ENCODE measurements around the gene ALS2.

DNA sequence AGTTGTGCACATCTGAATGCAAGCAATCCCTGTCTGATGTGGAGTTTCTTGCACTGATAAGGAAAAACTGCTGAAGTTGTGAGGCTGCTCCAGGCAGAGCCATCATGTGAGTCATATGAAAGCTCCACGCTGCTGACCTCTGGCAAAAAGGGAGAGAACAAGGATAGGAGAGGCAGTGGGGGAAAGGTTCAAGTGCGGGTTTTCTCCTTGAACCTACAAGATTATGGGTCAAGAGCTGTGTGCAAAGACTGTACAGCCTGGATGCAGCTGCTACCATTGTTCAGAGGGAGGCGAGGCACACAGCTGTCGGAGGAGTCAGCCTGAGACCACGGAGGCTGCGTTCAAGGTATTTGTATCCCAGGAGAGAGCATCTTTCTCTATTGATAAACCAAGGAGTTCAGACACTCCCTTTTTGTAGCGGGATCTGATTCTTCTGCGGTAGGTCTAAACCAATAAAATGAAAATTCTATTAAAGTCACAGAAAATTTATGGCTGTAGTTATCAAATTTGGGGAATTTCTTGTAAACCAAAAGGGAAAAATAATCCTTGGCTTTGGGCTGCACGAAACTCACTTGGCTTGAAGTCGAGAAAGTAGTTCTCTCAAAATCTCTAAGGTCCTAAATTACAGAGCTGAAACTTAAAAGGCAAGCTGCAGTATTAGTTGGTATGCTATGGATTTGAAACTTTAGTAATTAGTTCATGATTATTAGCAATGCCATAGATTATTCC, 25.9 kb upstream of the ALS2 start, which contains the start of gene CDK15:
- TF ChIP-seq, protein P1, sequence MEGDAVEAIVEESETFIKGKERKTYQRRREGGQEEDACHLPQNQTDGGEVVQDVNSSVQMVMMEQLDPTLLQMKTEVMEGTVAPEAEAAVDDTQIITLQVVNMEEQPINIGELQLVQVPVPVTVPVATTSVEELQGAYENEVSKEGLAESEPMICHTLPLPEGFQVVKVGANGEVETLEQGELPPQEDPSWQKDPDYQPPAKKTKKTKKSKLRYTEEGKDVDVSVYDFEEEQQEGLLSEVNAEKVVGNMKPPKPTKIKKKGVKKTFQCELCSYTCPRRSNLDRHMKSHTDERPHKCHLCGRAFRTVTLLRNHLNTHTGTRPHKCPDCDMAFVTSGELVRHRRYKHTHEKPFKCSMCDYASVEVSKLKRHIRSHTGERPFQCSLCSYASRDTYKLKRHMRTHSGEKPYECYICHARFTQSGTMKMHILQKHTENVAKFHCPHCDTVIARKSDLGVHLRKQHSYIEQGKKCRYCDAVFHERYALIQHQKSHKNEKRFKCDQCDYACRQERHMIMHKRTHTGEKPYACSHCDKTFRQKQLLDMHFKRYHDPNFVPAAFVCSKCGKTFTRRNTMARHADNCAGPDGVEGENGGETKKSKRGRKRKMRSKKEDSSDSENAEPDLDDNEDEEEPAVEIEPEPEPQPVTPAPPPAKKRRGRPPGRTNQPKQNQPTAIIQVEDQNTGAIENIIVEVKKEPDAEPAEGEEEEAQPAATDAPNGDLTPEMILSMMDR (IDR thresholded peaks at IDR 0.05), result no peak
- TF ChIP-seq POLR2A (IDR thresholded peaks at IDR 0.05), result no peak
- no peak for TF ChIP-seq EP300 (IDR thresholded peaks at IDR 0.05)

Measured in ovary (tissue), 3 donors.